K562 (cell line): ENCODE results near the gene ZNF280D. TPM values are rescaled to one million over a fixed set of nuclear protein-coding genes. Genes with fewer than 3 reads are reported as not detected.

Experiments used
- ATAC-seq: fragments of 200-7000 bp; cut with Tn5 transposase; 3 replicates; pipeline ENCODE4 v1.9.1; 2020; ENCODE audit warnings: moderate library complexity
- BruUV-seq: library from RNA; stranded (reverse); fragments of 400-500 nt; replicated peaks from 2 replicates; lab custom pipeline; 2021; lab: Mats Ljungman, UMichigan
- CTCF ChIA-PET: fragments of 300-600 bp; formaldehyde crosslinking; extraction: SDS; loops from one replicate; lab custom pipeline; 2021; ENCODE audit warnings: low intra/inter-chr PET ratio; lab: Yijun Ruan, JAX
- POLR2A ChIA-PET: fragments of 300-600, 350-650 bp; sonication (Branson Sonifier 250); formaldehyde crosslinking; extraction: SDS; loops from one replicate; lab custom pipeline; 2021; ENCODE audit warnings: antibody characterized with exemption, inconsistent platforms; lab: Yijun Ruan, JAX
- DNase-seq, 4 experiments: peaks; one replicate each; pipeline versions ENCODE4 v3.0.0 to v3.0.0-alpha.2; 2011 to 2018; ENCODE audit warnings: low spot score in 3 of 4, mixed read lengths in 3 of 4; ENCODE audit errors: extremely low read depth in 1 of 4
- FAIRE-seq: peaks from 2 replicates; lab custom pipeline; 2011; peaks lifted over from hg19 to GRCh38; lab: Jason Lieb, UNC
- H2AFZ ChIP-seq: 2 replicates; pipeline ENCODE4 v1.6.0; 2011; ENCODE audit warnings: low read depth, low read length, control low read depth, inconsistent platforms
- H3K27ac ChIP-seq: fragments of 200-600 bp; 3 replicates; pipeline ENCODE4 v1.8.0; 2011; ENCODE audit warnings: low read depth, mild to moderate bottlenecking, control low read depth, inconsistent platforms, low read length, moderate library complexity, mixed read lengths; ENCODE audit errors: extremely low read depth
- H3K27me3 ChIP-seq, 2 experiments: fragments of 300-600 bp in 1 of 2; 2 replicates in 1 of 2; 3 replicates in 1 of 2; pipeline versions ENCODE4 v1.6.0 to v1.8.0; 2011; ENCODE audit warnings: inconsistent platforms in 2 of 2, low read length in 2 of 2, mild to moderate bottlenecking in 1 of 2, mixed read lengths in 1 of 2, moderate library complexity in 1 of 2; ENCODE audit not compliant: control insufficient read depth in 2 of 2, insufficient read depth in 2 of 2
- H3K36me3 ChIP-seq: fragments of 300-600 bp; 3 replicates; pipeline ENCODE4 v1.8.0; 2011; ENCODE audit warnings: mild to moderate bottlenecking, low read length, inconsistent platforms; ENCODE audit not compliant: control insufficient read depth, insufficient read depth
- H3K4me1 ChIP-seq, 2 experiments: fragments of 200-600 bp in 1 of 2; replicated peaks in 1 of 2; 2 replicates in 1 of 2; 3 replicates in 1 of 2; pipeline versions ENCODE4 v1.5.1 to v1.8.0; 2011; ENCODE audit warnings: inconsistent platforms in 2 of 2, low read length in 2 of 2, mild to moderate bottlenecking in 1 of 2, mixed read lengths in 1 of 2, moderate library complexity in 1 of 2; ENCODE audit not compliant: control insufficient read depth in 2 of 2, insufficient read depth in 2 of 2
- H3K4me2 ChIP-seq: 2 replicates; pipeline ENCODE4 v1.6.1; 2011; ENCODE audit warnings: low read length, control low read depth, inconsistent platforms, mixed read lengths; ENCODE audit not compliant: insufficient read depth
- H3K4me3 ChIP-seq: fragments of 200-600 bp; sonication (generic), shearing (Covaris generic); 2 replicates; pipeline ENCODE4 v1.5.1; 2016; ENCODE audit warnings: control low read depth, inconsistent platforms
- H3K79me2 ChIP-seq: fragments of 200-600 bp; 3 replicates; pipeline ENCODE4 v1.8.0; 2011; ENCODE audit warnings: low read length, inconsistent platforms; ENCODE audit not compliant: control insufficient read depth, insufficient read depth
- H3K9ac ChIP-seq, 2 experiments: 2 replicates each; pipeline versions ENCODE4 v1.6.0 to v1.6.1; 2011; ENCODE audit warnings: low read depth in 2 of 2, low read length in 2 of 2, control low read depth in 1 of 2, inconsistent platforms in 1 of 2, mild to moderate bottlenecking in 1 of 2, mixed read lengths in 1 of 2; ENCODE audit not compliant: insufficient read depth in 1 of 2
- H3K9me1 ChIP-seq: one replicate; pipeline ENCODE4 v1.6.0; 2011; ENCODE audit warnings: inconsistent platforms, mild to moderate bottlenecking, low read length, moderate library complexity; ENCODE audit not compliant: control insufficient read depth, insufficient read depth
- H3K9me3 ChIP-seq: replicated peaks from 2 replicates; pipeline ENCODE4 v1.5.1; 2011; ENCODE audit warnings: low read depth, low read length, inconsistent platforms; ENCODE audit not compliant: control insufficient read depth, insufficient read depth
- H4K20me1 ChIP-seq: replicated peaks from 2 replicates; pipeline ENCODE4 v1.6.1; 2011; ENCODE audit warnings: low read length, inconsistent platforms, mixed read lengths; ENCODE audit not compliant: control insufficient read depth, insufficient read depth
- ARHGAP35 ChIP-seq: fragments of 450-650 bp; IDR thresholded peaks from 2 replicates; pipeline ENCODE4 v1.6.1; 2018; ENCODE audit not compliant: partially characterized antibody
- ARNT ChIP-seq, 2 experiments: fragments of 450-650 bp; IDR thresholded peaks; 2 replicates each; pipeline ENCODE4 v1.6.1; 2016; ENCODE audit warnings: mild to moderate bottlenecking in 1 of 2
- BCL6 ChIP-seq: fragments of 250-450 bp; sonication (Bioruptor Pico); IDR thresholded peaks from 2 replicates; pipeline ENCODE4 v1.4.0; 2020
- BRD4 ChIP-seq: fragments of 200-600 bp; sonication (generic); IDR thresholded peaks from 2 replicates; pipeline ENCODE4 v1.6.1; 2017; ENCODE audit warnings: inconsistent platforms
- CBX3 ChIP-seq, 2 experiments: IDR thresholded peaks; 1 replicate in 1 of 2; 2 replicates in 1 of 2; pipeline ENCODE4 v1.6.1; 2012; ENCODE audit warnings: inconsistent platforms in 2 of 2, low read length in 2 of 2, borderline replicate concordance in 1 of 2, control low read depth in 1 of 2
- EZH2 ChIP-seq: IDR thresholded peaks from 2 replicates; pipeline ENCODE4 v1.6.1; 2012; ENCODE audit warnings: low read depth, mild to moderate bottlenecking, inconsistent platforms, low read length, borderline replicate concordance
- FOXJ2 ChIP-seq: fragments of 200-800 bp; sonication (Bioruptor generic); IDR thresholded peaks from 2 replicates; pipeline ENCODE4 v1.6.1; 2016; ENCODE audit warnings: missing genetic modification characterization, missing compliant biosample characterization
- HEY1 ChIP-seq: fragments of 250-450 bp; sonication (Bioruptor Pico); IDR thresholded peaks from 2 replicates; pipeline ENCODE4 v1.5.0; 2020; ENCODE audit warnings: mild to moderate bottlenecking, moderate library complexity, borderline replicate concordance
- PTTG1 ChIP-seq: fragments of 450-650 bp; IDR thresholded peaks from 2 replicates; pipeline ENCODE4 v1.6.1; 2016; ENCODE audit warnings: low read depth, mild to moderate bottlenecking, missing genetic modification characterization, missing compliant biosample characterization
- RBM25 ChIP-seq: fragments of 200-400 bp; formaldehyde crosslinking; IDR thresholded peaks from 2 replicates; pipeline ENCODE4 v1.6.1; 2018; ENCODE audit warnings: low read length, low read depth, moderate library complexity; ENCODE audit not compliant: severe bottlenecking
- RCOR1 ChIP-seq, 2 experiments: IDR thresholded peaks; 2 replicates each; pipeline ENCODE4 v1.6.1; 2012; ENCODE audit warnings: low read depth in 2 of 2, low read length in 2 of 2, borderline replicate concordance in 1 of 2, improper control_type of control experiment in 1 of 2
- SPI1 ChIP-seq: IDR thresholded peaks from 2 replicates; pipeline ENCODE4 v1.6.1; 2011; ENCODE audit warnings: low read depth, low read length, control low read depth, borderline replicate concordance
- TAF7 ChIP-seq: fragments of 450-650 bp; IDR thresholded peaks from 2 replicates; pipeline ENCODE4 v1.6.1; 2016; ENCODE audit warnings: missing genetic modification characterization, missing compliant biosample characterization
- TBL1XR1 ChIP-seq, 2 experiments: IDR thresholded peaks; 2 replicates each; pipeline ENCODE4 v1.6.1; 2012; ENCODE audit warnings: improper control_type of control experiment in 2 of 2, low read length in 2 of 2, mild to moderate bottlenecking in 1 of 2
- TCF3 ChIP-seq: sonication (generic); formaldehyde crosslinking; IDR thresholded peaks from 2 replicates; pipeline ENCODE4 v1.4.0; 2020; ENCODE audit warnings: mild to moderate bottlenecking, missing genetic modification reagents
- TCFL5 ChIP-seq: fragments of 250-450 bp; sonication (Bioruptor Pico); conservative IDR thresholded peaks from 2 replicates; pipeline ENCODE4 v1.6.1; 2021; ENCODE audit warnings: mild to moderate bottlenecking, moderate library complexity, matching md5 sums
- ZBED1 ChIP-seq: IDR thresholded peaks from 2 replicates; pipeline ENCODE4 v1.6.1; 2014
- ZBTB11 ChIP-seq, 3 experiments: fragments of 200-800 bp in 1 of 3; fragments of 250-450 bp in 1 of 3; fragments of 450-650 bp in 1 of 3; sonication (Bioruptor Pico) in 1 of 3; sonication (Bioruptor generic) in 1 of 3; formaldehyde crosslinking in 1 of 3; IDR thresholded peaks; 2 replicates each; pipeline versions ENCODE4 v1.6.1 to v1.8.0; 2016 to 2022; ENCODE audit warnings: mild to moderate bottlenecking in 2 of 3, missing genetic modification characterization in 2 of 3, missing compliant biosample characterization in 1 of 3, moderate library complexity in 1 of 3
- ZBTB9 ChIP-seq: fragments of 450-650 bp; formaldehyde crosslinking; IDR thresholded peaks from 2 replicates; pipeline ENCODE4 v1.4.0; 2020; ENCODE audit warnings: mild to moderate bottlenecking, moderate library complexity
- ZNF133 ChIP-seq: fragments of 250-450 bp; sonication (Bioruptor Pico); IDR thresholded peaks from 2 replicates; pipeline ENCODE4 v1.4.0; 2020; ENCODE audit warnings: mild to moderate bottlenecking
- in situ Hi-C: fragments of 300-500 bp; cut with MboI; formaldehyde crosslinking; loops from 4 replicates; pipeline ENCODE4 v1.15.0; 2018; ENCODE audit warnings: inconsistent platforms, mixed read lengths
- intact Hi-C: fragments of 100-400 bp; cut with micrococcal nuclease; formaldehyde crosslinking; loops from 2 replicates; pipeline ENCODE4 v1.14.2; 2022
- polyA plus RNA-seq, 8 experiments: library from polyadenylated mRNA; depleted of rRNA in 4 of 8; stranded (reverse) in 5 of 8; unstranded in 3 of 8; fragments of >200 nt; fragmentation: Nextera tagmentation in 2 of 8; fragmentation: Illumina TruSeq in 1 of 8; extraction: Ambion mirVana in 2 of 8; extraction: Trizol in 1 of 8; gene quantifications; 2 replicates each; pipeline versions ENCODE4 v1.2.1 to v1.2.3, GENCODE V29; 2011 to 2014; ENCODE audit warnings: inconsistent platforms in 1 of 8, missing spikeins in 1 of 8
- total RNA-seq, 7 experiments: library from RNA; depleted of rRNA in 6 of 7; stranded (reverse); fragments of >200 nt in 6 of 7; fragmentation: Illumina TruSeq in 2 of 7; extraction: Trizol in 2 of 7; gene quantifications; 2 replicates each; pipeline versions ENCODE4 v1.2.1 to v1.2.3, GENCODE V29; 2011 to 2021; ENCODE audit warnings: low replicate concordance in 1 of 7

ZNF280D gene
- total and polyA plus RNA-seq, 9 of the 15 experiments (the other 6 are each of a cell fraction or from before 2014, with no cell fraction given): 8.3 to 21.8 (median 18.4) TPM

GRCh38 chr15:56674857-56675256, 58.5 kb downstream of the ZNF280D start:
- in situ Hi-C loops: no loop called here

More at GRCh38 chr15:56674857-56675256, 58.5 kb downstream of the ZNF280D start:
- ATAC-seq (no peak), FAIRE-seq (no peak), DNase-seq (no peak)
- Histone ChIP-seq H2AFZ (no peak overlapping the region), H3K4me2 (no peak overlapping the region), H3K36me3 (no peaks in the 10 kb centered on the region; the same call in 2 of the 3 replicates), H3K4me1 (no peaks in the 10 kb centered on the region; a peak in 1 of 5 replicates), H3K9ac (no peak overlapping the region), H3K9me3 (no peaks in the 10 kb centered on the region), H3K4me3 (no peak overlapping the region), H3K27ac (no peak overlapping the region), H4K20me1 (no peaks in the 10 kb centered on the region), H3K9me1 (no peaks in the 10 kb centered on the region), H3K27me3 (no peaks in the 10 kb centered on the region), H3K79me2 (no peaks in the 10 kb centered on the region)
- ChIA-PET CTCF (no interaction called here), POLR2A (interaction anchor here (0.7 kb wide), 1 partner anchor 9 kb away, joined by 4 read pairs; no protein-coding TSS in a partner anchor)
- TF ChIP-seq TAF7 (tag): no peak
- TF ChIP-seq RBM25: no peak
- TF ChIP-seq CBX3 (IDR thresholded peaks at IDR 0.05; ENCODE audit: borderline replicate concordance in 1 of 2, low read length in 2 of 2): no peak
- TF ChIP-seq BCL6 (CRISPR knock-in tag): no peak
- TF ChIP-seq PTTG1 (tag): no peak
- no peak for TF ChIP-seq SPI1
- no peak for TF ChIP-seq ZBTB9 (CRISPR knock-in tag)
- TF ChIP-seq ZBTB11 (CRISPR knock-in tag; IDR thresholded peaks at IDR 0.05): no peak
- no peak for TF ChIP-seq BRD4
- no peak for TF ChIP-seq RCOR1 (IDR thresholded peaks at IDR 0.05; ENCODE audit: borderline replicate concordance in 1 of 2, low read depth in 2 of 2, low read length in 2 of 2)
- no peak for TF ChIP-seq ARNT (IDR thresholded peaks at IDR 0.05)
- no peak for TF ChIP-seq TCFL5
- no peak for TF ChIP-seq TBL1XR1 (IDR thresholded peaks at IDR 0.05; ENCODE audit: low read length in 2 of 2)
- TF ChIP-seq ZNF133 (CRISPR knock-in tag): no peak
- no peak for TF ChIP-seq ZBED1
- TF ChIP-seq TCF3 (CRISPR knock-in tag): no peak
- no peak for TF ChIP-seq FOXJ2 (tag)
- no peak for TF ChIP-seq ARHGAP35
- no peak for TF ChIP-seq HEY1 (CRISPR knock-in tag)
- no peak for TF ChIP-seq EZH2
- no TSS peak for BruUV-seq
- intact Hi-C loops: no loop called here
